SK-N-SH treated with all-trans-retinoic acid at 6 μM for 48 hours (cell line): ENCODE results near the gene AP4S1.

Experiments used
- ATAC-seq: fragments of 200-7000 bp; cut with Tn5 transposase; 3 replicates; pipeline ENCODE4 v1.9.1; 2020; ENCODE audit warnings: mild to moderate bottlenecking, moderate library complexity
- BACH2 ChIP-seq: fragments of 250-450 bp; sonication (Bioruptor Pico); IDR thresholded peaks from 2 replicates; pipeline ENCODE4 v1.9.0; 2021; ENCODE audit warnings: mild to moderate bottlenecking, borderline replicate concordance
- CSDC2 ChIP-seq: fragments of 250-450 bp; sonication (Bioruptor Pico); IDR thresholded peaks from 2 replicates; pipeline ENCODE4 v1.5.0; 2020; ENCODE audit warnings: mild to moderate bottlenecking, moderate library complexity
- CSRNP3 ChIP-seq: fragments of 250-450 bp; sonication (Bioruptor Pico); IDR thresholded peaks from 2 replicates; pipeline ENCODE4 v1.5.1; 2021; ENCODE audit warnings: mild to moderate bottlenecking, moderate library complexity
- ESRRG ChIP-seq: fragments of 250-450 bp; sonication (Bioruptor Pico); IDR thresholded peaks from 2 replicates; pipeline ENCODE4 v1.6.1; 2021; ENCODE audit warnings: mild to moderate bottlenecking
- GLIS3 ChIP-seq: fragments of 250-450 bp; sonication (Bioruptor Pico); IDR thresholded peaks from 2 replicates; pipeline ENCODE4 v1.5.0; 2020; ENCODE audit warnings: mild to moderate bottlenecking, moderate library complexity
- ISL1 ChIP-seq: fragments of 250-450 bp; sonication (Bioruptor Pico); IDR thresholded peaks from 2 replicates; pipeline ENCODE4 v2.1.2; 2022; ENCODE audit warnings: mild to moderate bottlenecking, moderate library complexity
- OSR1 ChIP-seq: fragments of 250-450 bp; sonication (Bioruptor Pico); IDR thresholded peaks from 2 replicates; pipeline ENCODE4 v1.8.0; 2022; ENCODE audit warnings: moderate library complexity, mild to moderate bottlenecking, inconsistent platforms
- PATZ1 ChIP-seq: fragments of 250-450 bp; sonication (Bioruptor Pico); IDR thresholded peaks from 2 replicates; pipeline ENCODE4 v1.8.0; 2020; ENCODE audit warnings: mild to moderate bottlenecking, moderate library complexity, borderline replicate concordance
- PPARA ChIP-seq: fragments of 250-450 bp; sonication (Bioruptor Pico); IDR thresholded peaks from 2 replicates; pipeline ENCODE4 v1.5.0; 2020; ENCODE audit warnings: mild to moderate bottlenecking, borderline replicate concordance
- RARB ChIP-seq: fragments of 250-450 bp; sonication (Bioruptor Pico); IDR thresholded peaks from 2 replicates; pipeline ENCODE4 v1.8.0; 2021; ENCODE audit warnings: mild to moderate bottlenecking, moderate library complexity
- SNAI2 ChIP-seq: fragments of 250-450 bp; sonication (Bioruptor Pico); IDR thresholded peaks from 2 replicates; pipeline ENCODE4 v1.5.0; 2020; ENCODE audit warnings: mild to moderate bottlenecking, moderate library complexity
- TCF4 ChIP-seq: fragments of 250-450 bp; sonication (Bioruptor Pico); IDR thresholded peaks from 2 replicates; pipeline ENCODE4 v1.8.0; 2021; ENCODE audit warnings: mild to moderate bottlenecking, moderate library complexity, borderline replicate concordance
- TOX ChIP-seq: fragments of 250-450 bp; sonication (Bioruptor Pico); IDR thresholded peaks from 2 replicates; pipeline ENCODE4 v1.8.0; 2021; ENCODE audit warnings: mild to moderate bottlenecking, moderate library complexity, borderline replicate concordance
- ZC3H10 ChIP-seq: fragments of 250-450 bp; sonication (Bioruptor Pico); IDR thresholded peaks from 2 replicates; pipeline ENCODE4 v1.5.1; 2021; ENCODE audit warnings: mild to moderate bottlenecking, moderate library complexity
- ZFP3 ChIP-seq: fragments of 250-450 bp; sonication (Bioruptor Pico); IDR thresholded peaks from 2 replicates; pipeline ENCODE4 v1.5.0; 2020; ENCODE audit warnings: mild to moderate bottlenecking, moderate library complexity
- ZFP30 ChIP-seq: fragments of 450-650 bp; formaldehyde crosslinking; IDR thresholded peaks from 2 replicates; pipeline ENCODE4 v1.5.0; 2022; ENCODE audit warnings: mild to moderate bottlenecking, moderate library complexity
- ZNF70 ChIP-seq: fragments of 450-650 bp; formaldehyde crosslinking; IDR thresholded peaks from 2 replicates; pipeline ENCODE4 v1.5.0; 2020; ENCODE audit warnings: mild to moderate bottlenecking, moderate library complexity
- ZNF8 ChIP-seq: fragments of 450-650 bp; formaldehyde crosslinking; IDR thresholded peaks from 2 replicates; pipeline ENCODE4 v1.5.0; 2020; ENCODE audit warnings: mild to moderate bottlenecking, moderate library complexity
- TF ChIP-seq, protein P1 (sequence below): fragments of 250-450 bp; sonication (Bioruptor Pico); IDR thresholded peaks from 2 replicates; pipeline ENCODE4 v1.5.0; 2020; ENCODE audit warnings: mild to moderate bottlenecking, moderate library complexity
- TF ChIP-seq, protein P2 (sequence below): fragments of 250-450 bp; sonication (Bioruptor Pico); IDR thresholded peaks from 2 replicates; pipeline ENCODE4 v1.8.0; 2021; ENCODE audit warnings: low read depth, mild to moderate bottlenecking, moderate library complexity, borderline replicate concordance
- TF ChIP-seq, protein P3 (sequence below): fragments of 250-450 bp; sonication (Bioruptor Pico); IDR thresholded peaks from 2 replicates; pipeline ENCODE4 v1.5.1; 2020; ENCODE audit warnings: low read depth, mild to moderate bottlenecking, moderate library complexity

AP4S1 gene

DNA sequence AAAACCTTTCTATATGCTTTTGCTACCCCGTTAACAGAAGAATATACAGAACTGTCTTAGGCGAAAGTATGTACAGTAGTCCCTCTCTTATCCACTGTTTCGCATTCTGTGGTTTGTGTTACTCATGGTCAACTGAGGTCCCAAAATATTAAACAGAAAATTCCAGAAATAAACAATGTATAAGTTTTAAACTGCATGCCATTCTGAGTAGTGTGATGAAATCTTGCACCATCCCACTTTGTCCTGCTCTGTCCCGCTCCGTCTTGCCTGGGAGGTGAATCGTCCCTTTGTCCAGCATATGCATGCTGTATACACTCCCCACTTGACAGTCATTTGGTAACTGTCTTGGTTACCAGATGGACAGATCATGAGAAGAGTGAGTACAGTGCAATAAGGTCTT, 70.8 kb downstream of the AP4S1 start:
- no peak for ATAC-seq

GRCh38 chr14:31097081-31097480, 71.6 kb downstream of the AP4S1 start:
- no peak for ATAC-seq
- TF ChIP-seq SNAI2 (no peak), TCF4 (CRISPR knock-in tag) (no peak)
- TF ChIP-seq, protein P1, sequence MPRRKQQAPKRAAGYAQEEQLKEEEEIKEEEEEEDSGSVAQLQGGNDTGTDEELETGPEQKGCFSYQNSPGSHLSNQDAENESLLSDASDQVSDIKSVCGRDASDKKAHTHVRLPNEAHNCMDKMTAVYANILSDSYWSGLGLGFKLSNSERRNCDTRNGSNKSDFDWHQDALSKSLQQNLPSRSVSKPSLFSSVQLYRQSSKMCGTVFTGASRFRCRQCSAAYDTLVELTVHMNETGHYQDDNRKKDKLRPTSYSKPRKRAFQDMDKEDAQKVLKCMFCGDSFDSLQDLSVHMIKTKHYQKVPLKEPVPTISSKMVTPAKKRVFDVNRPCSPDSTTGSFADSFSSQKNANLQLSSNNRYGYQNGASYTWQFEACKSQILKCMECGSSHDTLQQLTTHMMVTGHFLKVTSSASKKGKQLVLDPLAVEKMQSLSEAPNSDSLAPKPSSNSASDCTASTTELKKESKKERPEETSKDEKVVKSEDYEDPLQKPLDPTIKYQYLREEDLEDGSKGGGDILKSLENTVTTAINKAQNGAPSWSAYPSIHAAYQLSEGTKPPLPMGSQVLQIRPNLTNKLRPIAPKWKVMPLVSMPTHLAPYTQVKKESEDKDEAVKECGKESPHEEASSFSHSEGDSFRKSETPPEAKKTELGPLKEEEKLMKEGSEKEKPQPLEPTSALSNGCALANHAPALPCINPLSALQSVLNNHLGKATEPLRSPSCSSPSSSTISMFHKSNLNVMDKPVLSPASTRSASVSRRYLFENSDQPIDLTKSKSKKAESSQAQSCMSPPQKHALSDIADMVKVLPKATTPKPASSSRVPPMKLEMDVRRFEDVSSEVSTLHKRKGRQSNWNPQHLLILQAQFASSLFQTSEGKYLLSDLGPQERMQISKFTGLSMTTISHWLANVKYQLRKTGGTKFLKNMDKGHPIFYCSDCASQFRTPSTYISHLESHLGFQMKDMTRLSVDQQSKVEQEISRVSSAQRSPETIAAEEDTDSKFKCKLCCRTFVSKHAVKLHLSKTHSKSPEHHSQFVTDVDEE (CRISPR knock-in tag) = no peak
- TF ChIP-seq, protein P2, sequence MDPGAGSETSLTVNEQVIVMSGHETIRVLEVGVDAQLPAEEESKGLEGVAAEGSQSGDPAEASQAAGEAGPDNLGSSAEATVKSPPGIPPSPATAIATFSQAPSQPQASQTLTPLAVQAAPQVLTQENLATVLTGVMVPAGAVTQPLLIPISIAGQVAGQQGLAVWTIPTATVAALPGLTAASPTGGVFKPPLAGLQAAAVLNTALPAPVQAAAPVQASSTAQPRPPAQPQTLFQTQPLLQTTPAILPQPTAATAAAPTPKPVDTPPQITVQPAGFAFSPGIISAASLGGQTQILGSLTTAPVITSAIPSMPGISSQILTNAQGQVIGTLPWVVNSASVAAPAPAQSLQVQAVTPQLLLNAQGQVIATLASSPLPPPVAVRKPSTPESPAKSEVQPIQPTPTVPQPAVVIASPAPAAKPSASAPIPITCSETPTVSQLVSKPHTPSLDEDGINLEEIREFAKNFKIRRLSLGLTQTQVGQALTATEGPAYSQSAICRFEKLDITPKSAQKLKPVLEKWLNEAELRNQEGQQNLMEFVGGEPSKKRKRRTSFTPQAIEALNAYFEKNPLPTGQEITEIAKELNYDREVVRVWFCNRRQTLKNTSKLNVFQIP = no peak

More for the DNA sequence above, 70.8 kb downstream of the AP4S1 start:
- TF ChIP-seq, protein P1 (CRISPR knock-in tag) = no peak
- no peak for TF ChIP-seq ZNF70 (CRISPR knock-in tag)
- no peak for TF ChIP-seq ZFP3 (CRISPR knock-in tag)
- TF ChIP-seq, protein P3, sequence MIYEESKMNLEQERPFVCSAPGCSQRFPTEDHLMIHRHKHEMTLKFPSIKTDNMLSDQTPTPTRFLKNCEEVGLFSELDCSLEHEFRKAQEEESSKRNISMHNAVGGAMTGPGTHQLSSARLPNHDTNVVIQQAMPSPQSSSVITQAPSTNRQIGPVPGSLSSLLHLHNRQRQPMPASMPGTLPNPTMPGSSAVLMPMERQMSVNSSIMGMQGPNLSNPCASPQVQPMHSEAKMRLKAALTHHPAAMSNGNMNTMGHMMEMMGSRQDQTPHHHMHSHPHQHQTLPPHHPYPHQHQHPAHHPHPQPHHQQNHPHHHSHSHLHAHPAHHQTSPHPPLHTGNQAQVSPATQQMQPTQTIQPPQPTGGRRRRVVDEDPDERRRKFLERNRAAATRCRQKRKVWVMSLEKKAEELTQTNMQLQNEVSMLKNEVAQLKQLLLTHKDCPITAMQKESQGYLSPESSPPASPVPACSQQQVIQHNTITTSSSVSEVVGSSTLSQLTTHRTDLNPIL = no peak
- TF ChIP-seq TOX (CRISPR knock-in tag) = no peak
- TF ChIP-seq TCF4 (CRISPR knock-in tag) = no peak
- no peak for TF ChIP-seq ZFP30 (CRISPR knock-in tag)
- TF ChIP-seq PATZ1 (CRISPR knock-in tag) = no peak
- no peak for TF ChIP-seq CSDC2 (CRISPR knock-in tag)
- TF ChIP-seq SNAI2 = no peak
- no peak for TF ChIP-seq ESRRG
- TF ChIP-seq RARB (CRISPR knock-in tag) = no peak
- no peak for TF ChIP-seq ZNF8 (CRISPR knock-in tag)
- no peak for TF ChIP-seq ISL1 (CRISPR knock-in tag)
- no peak for TF ChIP-seq OSR1
- no peak for TF ChIP-seq BACH2 (CRISPR knock-in tag)
- TF ChIP-seq CSRNP3 (CRISPR knock-in tag) = no peak

DNA sequence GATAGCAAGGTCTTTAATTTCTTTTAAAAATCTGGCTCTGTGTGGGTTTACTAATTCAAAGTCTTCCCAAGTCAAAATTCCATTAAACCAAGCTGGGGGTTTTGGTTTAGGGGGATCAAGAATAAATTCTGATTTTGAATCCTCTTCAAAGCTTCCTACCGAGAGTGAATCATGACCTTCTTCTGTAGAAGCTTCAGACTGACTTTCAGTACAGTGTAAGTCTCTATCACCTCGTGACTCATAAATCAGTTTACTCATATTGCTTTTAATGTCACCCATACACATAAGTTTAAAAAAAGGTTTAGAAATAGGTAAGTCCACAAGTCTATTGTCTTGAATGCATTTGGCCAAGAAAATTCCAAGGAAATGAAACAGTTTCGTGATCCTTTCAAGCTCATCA, 81.3 kb downstream of the AP4S1 start:
- no peak for ATAC-seq
- TF ChIP-seq ZNF70 (CRISPR knock-in tag) = no peak
- no peak for TF ChIP-seq GLIS3 (CRISPR knock-in tag)
- TF ChIP-seq OSR1 = no peak
- TF ChIP-seq ZC3H10 = no peak
- no peak for TF ChIP-seq PATZ1 (CRISPR knock-in tag)
- TF ChIP-seq, protein P1 (CRISPR knock-in tag) = no peak
- TF ChIP-seq PPARA (CRISPR knock-in tag) = no peak
